IMR-90 (cell line): ENCODE data around the gene RNASE12.
"Not testable (repeated sequence)": the region's sequence is repeated elsewhere in the genome, so short reads cannot be mapped to it uniquely, and the experiment has no call there.

ENCODE experiments used
- CHD1 ChIP-seq: IDR thresholded peaks from 2 replicates; pipeline ENCODE4 v1.6.1; 2012; ENCODE audit warnings: low read depth, low read length, improper control_type of control experiment
- CTCF ChIP-seq: conservative IDR thresholded peaks from 2 replicates; pipeline ENCODE4 v1.5.1; 2012; ENCODE audit warnings: mild to moderate bottlenecking, low read depth, low read length, improper control_type of control experiment
- ELK1 ChIP-seq: fragments of 150-350 bp; IDR thresholded peaks from 2 replicates; pipeline ENCODE4 v1.6.1; 2016; ENCODE audit warnings: low read depth, mild to moderate bottlenecking, low read length, moderate library complexity, borderline replicate concordance
- MXI1 ChIP-seq: IDR thresholded peaks from 2 replicates; pipeline ENCODE4 v1.6.1; 2012; ENCODE audit warnings: low read depth, mild to moderate bottlenecking, low read length, moderate library complexity, borderline replicate concordance
- NFE2L2 ChIP-seq: fragments of 150-350 bp; IDR thresholded peaks from 2 replicates; pipeline ENCODE4 v1.6.1; 2016; ENCODE audit warnings: low read depth, mild to moderate bottlenecking, low read length
- POLR2A ChIP-seq: IDR thresholded peaks from 2 replicates; pipeline ENCODE4 v1.6.1; 2012; ENCODE audit warnings: mild to moderate bottlenecking, low read depth, low read length
- RAD21 ChIP-seq: IDR thresholded peaks from 2 replicates; pipeline ENCODE4 v1.6.1; 2012; ENCODE audit warnings: low read length, improper control_type of control experiment
- RCOR1 ChIP-seq: IDR thresholded peaks from 2 replicates; pipeline ENCODE4 v1.6.1; 2012; ENCODE audit warnings: mild to moderate bottlenecking, low read length, improper control_type of control experiment; ENCODE audit not compliant: insufficient replicate concordance
- RFX5 ChIP-seq: IDR thresholded peaks from 2 replicates; pipeline ENCODE4 v1.8.0; 2012; ENCODE audit warnings: low read depth, mild to moderate bottlenecking, low read length, moderate library complexity

- TF ChIP-seq POLR2A, CTCF, ELK1, MXI1, NFE2L2, RAD21, RFX5, CHD1, RCOR1: not testable (repeated sequence)
Observed at GRCh38 chr14:20570720-20571119, 20.5 kb downstream of the RNASE12 start.
